Keratinocyte (primary cell): ENCODE measurements around the gene BCL2. TPM values are rescaled to one million over a fixed set of nuclear protein-coding genes. Genes with fewer than 3 reads are reported as not detected.

Experiments
- DNase-seq: peaks from one replicate; pipeline ENCODE4 v3.0.0-alpha.2; 2011; ENCODE audit warnings: low read depth, missing footprints, low spot score
- FAIRE-seq: peaks from 2 replicates; lab custom pipeline; 2011; peaks lifted over from hg19 to GRCh38; lab: Jason Lieb, UNC
- H2AFZ ChIP-seq: 2 replicates; pipeline ENCODE4 v1.6.0; 2012; ENCODE audit warnings: low read length, control low read depth, inconsistent platforms; ENCODE audit not compliant: control insufficient read depth
- H3K27ac ChIP-seq: 2 replicates; pipeline ENCODE4 v1.5.1; 2011; ENCODE audit warnings: low read length; ENCODE audit not compliant: control insufficient read depth, insufficient read depth
- H3K27me3 ChIP-seq: 3 replicates; pipeline ENCODE4 v1.6.0; 2011; ENCODE audit warnings: low read length; ENCODE audit not compliant: control insufficient read depth, insufficient read depth; ENCODE audit errors: extremely low read depth
- H3K36me3 ChIP-seq, 2 experiments: 2 replicates in 1 of 2; 3 replicates in 1 of 2; pipeline ENCODE4 v1.5.1; 2011; ENCODE audit warnings: low read length in 2 of 2, mild to moderate bottlenecking in 1 of 2; ENCODE audit not compliant: control insufficient read depth in 2 of 2, insufficient read depth in 2 of 2; ENCODE audit errors: extremely low read depth in 1 of 2
- H3K4me1 ChIP-seq: 3 replicates; pipeline ENCODE4 v1.5.1; 2011; ENCODE audit warnings: low read length; ENCODE audit not compliant: control insufficient read depth, insufficient read depth; ENCODE audit errors: extremely low read depth
- H3K4me2 ChIP-seq: 3 replicates; pipeline ENCODE4 v1.6.0; 2011; ENCODE audit warnings: low read depth, low read length; ENCODE audit not compliant: control insufficient read depth, insufficient read depth; ENCODE audit errors: extremely low read depth
- H3K4me3 ChIP-seq, 3 experiments: fragments of 200-600 bp in 1 of 3; sonication (generic) in 1 of 3; 2 replicates in 2 of 3; 3 replicates in 1 of 3; pipeline ENCODE4 v1.5.1; 2011 to 2016; ENCODE audit warnings: low read length in 3 of 3, mild to moderate bottlenecking in 3 of 3, control low read depth in 2 of 3, inconsistent platforms in 1 of 3, low read depth in 1 of 3, mixed read lengths in 1 of 3, mixed run types in 1 of 3, moderate library complexity in 1 of 3; ENCODE audit not compliant: control insufficient read depth in 2 of 3, insufficient read depth in 2 of 3; ENCODE audit errors: extremely low read depth in 1 of 3
- H3K79me2 ChIP-seq: 2 replicates; pipeline ENCODE4 v1.6.0; 2012; ENCODE audit warnings: low read length; ENCODE audit not compliant: control insufficient read depth, insufficient read depth
- H3K9ac ChIP-seq: 3 replicates; pipeline ENCODE4 v1.6.0; 2011; ENCODE audit warnings: low read length; ENCODE audit not compliant: control insufficient read depth, insufficient read depth; ENCODE audit errors: extremely low read depth
- H3K9me1 ChIP-seq: 3 replicates; pipeline ENCODE4 v1.6.0; 2011; ENCODE audit warnings: low read length; ENCODE audit not compliant: control insufficient read depth, insufficient read depth; ENCODE audit errors: extremely low read depth
- H3K9me3 ChIP-seq: 2 replicates; pipeline ENCODE4 v1.5.1; 2012; ENCODE audit warnings: low read depth, low read length; ENCODE audit not compliant: control insufficient read depth
- H4K20me1 ChIP-seq: 3 replicates; pipeline ENCODE4 v1.6.0; 2011; ENCODE audit warnings: low read length; ENCODE audit not compliant: control insufficient read depth, insufficient read depth; ENCODE audit errors: extremely low read depth
- EZH2 ChIP-seq: IDR thresholded peaks from one replicate; pipeline ENCODE4 v1.6.1; 2012; ENCODE audit warnings: inconsistent platforms, mild to moderate bottlenecking, low read length, moderate library complexity
- dilution Hi-C: fragments of 300-500 bp; cut with MboI; formaldehyde crosslinking; loops from one replicate; pipeline ENCODE4 v1.7.0; 2020; ENCODE audit warnings: low sequenced_read_pairs; ENCODE audit not compliant: extremely low pct_ligation_motif_present
- polyA plus RNA-seq, 5 experiments: library from polyadenylated mRNA; depleted of rRNA in 3 of 5; stranded (reverse) in 3 of 5; stranded (forward) in 1 of 5; unstranded in 1 of 5; fragments of >200 nt; gene quantifications; 1 replicate in 1 of 5; 2 replicates in 3 of 5; 3 replicates in 1 of 5; pipeline versions ENCODE4 v1.2.1 to v1.2.3, GENCODE V29; 2011 to 2012; ENCODE audit warnings: missing spikeins in 2 of 5, low read depth in 1 of 5, low replicate concordance in 1 of 5
- TF ChIP-seq, protein P1 (sequence below), 3 experiments: IDR thresholded peaks in 1 of 3; conservative IDR thresholded peaks in 1 of 3; optimal IDR thresholded peaks in 1 of 3; 2 replicates in 2 of 3; 3 replicates in 1 of 3; pipeline versions ENCODE3 to v1.5.1; 2011; ENCODE audit warnings: low read length in 3 of 3, mild to moderate bottlenecking in 3 of 3, moderate library complexity in 2 of 3, control low read depth in 1 of 3, inconsistent platforms in 1 of 3; ENCODE audit not compliant: insufficient read depth in 2 of 3; ENCODE audit errors: extremely low read depth in 1 of 3

Gene BCL2
- polyA plus RNA-seq, 1 donor (not counting 4 experiments of a cell fraction or from before 2014, with no cell fraction given): 0.30 TPM

GRCh38 chr18:63272638-63273037, 46.9 kb downstream of the BCL2 start:
- DNase-seq: no peak
- Histone ChIP-seq H3K27me3 (no peaks in the 10 kb centered on the region), H3K9ac (no peak overlapping the region), H3K9me1 (no peaks in the 10 kb centered on the region), H3K79me2 (no peaks in the 10 kb centered on the region), H4K20me1 (no peaks in the 10 kb centered on the region), H3K4me1 (no peaks in the 10 kb centered on the region), H3K27ac (no peak overlapping the region), H3K4me2 (no peak overlapping the region), H3K36me3 (no peaks in the 10 kb centered on the region), H3K9me3 (no peaks in the 10 kb centered on the region), H2AFZ (no peak overlapping the region), H3K4me3 (no peak overlapping the region)
- dilution Hi-C loops: no loop called here
- TF ChIP-seq, protein P1, sequence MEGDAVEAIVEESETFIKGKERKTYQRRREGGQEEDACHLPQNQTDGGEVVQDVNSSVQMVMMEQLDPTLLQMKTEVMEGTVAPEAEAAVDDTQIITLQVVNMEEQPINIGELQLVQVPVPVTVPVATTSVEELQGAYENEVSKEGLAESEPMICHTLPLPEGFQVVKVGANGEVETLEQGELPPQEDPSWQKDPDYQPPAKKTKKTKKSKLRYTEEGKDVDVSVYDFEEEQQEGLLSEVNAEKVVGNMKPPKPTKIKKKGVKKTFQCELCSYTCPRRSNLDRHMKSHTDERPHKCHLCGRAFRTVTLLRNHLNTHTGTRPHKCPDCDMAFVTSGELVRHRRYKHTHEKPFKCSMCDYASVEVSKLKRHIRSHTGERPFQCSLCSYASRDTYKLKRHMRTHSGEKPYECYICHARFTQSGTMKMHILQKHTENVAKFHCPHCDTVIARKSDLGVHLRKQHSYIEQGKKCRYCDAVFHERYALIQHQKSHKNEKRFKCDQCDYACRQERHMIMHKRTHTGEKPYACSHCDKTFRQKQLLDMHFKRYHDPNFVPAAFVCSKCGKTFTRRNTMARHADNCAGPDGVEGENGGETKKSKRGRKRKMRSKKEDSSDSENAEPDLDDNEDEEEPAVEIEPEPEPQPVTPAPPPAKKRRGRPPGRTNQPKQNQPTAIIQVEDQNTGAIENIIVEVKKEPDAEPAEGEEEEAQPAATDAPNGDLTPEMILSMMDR (optimal IDR thresholded peaks at IDR 0.05 in 1 of 3, IDR thresholded peaks at IDR 0.05 in 1 of 3, conservative IDR thresholded peaks at IDR 0.05 in 1 of 3; ENCODE audit: extremely low read depth in 1 of 3, insufficient read depth in 2 of 3, low read length in 3 of 3): no peak
- TF ChIP-seq EZH2: no peak
- no peak for FAIRE-seq

GRCh38 chr18:63271881-63272299, 47.7 kb downstream of the BCL2 start:
- H2AFZ ChIP-seq: no peak overlapping the region
- H3K27me3 ChIP-seq: peaks cover 2% of the 10 kb centered on the region
- FAIRE-seq (no peak), DNase-seq (no peak)
- no peaks in the 10 kb centered on the region for H3K9me1 ChIP-seq
- dilution Hi-C loops: no loop called here
- no peak overlapping the region for H3K4me2 ChIP-seq
- H3K9me3 ChIP-seq: no peaks in the 10 kb centered on the region
- H3K79me2 ChIP-seq: no peaks in the 10 kb centered on the region
- H3K4me3 ChIP-seq: no peak overlapping the region
- H4K20me1 ChIP-seq: no peaks in the 10 kb centered on the region
- H3K27ac ChIP-seq: no peak overlapping the region
- TF ChIP-seq, protein P1 (optimal IDR thresholded peaks at IDR 0.05 in 1 of 3, IDR thresholded peaks at IDR 0.05 in 1 of 3, conservative IDR thresholded peaks at IDR 0.05 in 1 of 3; ENCODE audit: extremely low read depth in 1 of 3, insufficient read depth in 2 of 3, low read length in 3 of 3): no peak
- TF ChIP-seq EZH2: no peak
- H3K36me3 ChIP-seq: no peaks in the 10 kb centered on the region
- no peak overlapping the region for H3K9ac ChIP-seq
- no peaks in the 10 kb centered on the region for H3K4me1 ChIP-seq
